Measurements from ENCODE around the gene ARHGEF37.

ARHGEF37 gene

DNA sequence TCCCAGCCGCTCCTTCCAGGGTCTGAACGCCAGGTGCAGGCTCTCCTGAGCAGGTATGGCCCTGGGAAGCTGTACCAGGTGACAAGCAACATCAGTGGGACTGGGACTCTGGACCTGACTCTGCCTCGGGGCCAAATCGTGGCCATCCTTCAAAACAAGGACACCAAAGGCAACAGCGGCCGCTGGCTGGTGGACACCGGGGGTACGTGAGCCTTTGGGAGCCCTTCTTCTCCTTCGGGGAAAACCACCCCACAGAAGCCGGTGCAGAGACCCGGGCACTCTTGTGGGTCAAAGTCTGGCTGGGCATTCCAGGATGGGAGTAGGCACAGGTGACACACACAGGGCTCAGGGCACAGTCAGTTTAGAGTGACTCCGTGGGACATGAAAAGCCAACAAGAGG lies 45.8 kb downstream of the ARHGEF37 start:
- no peak for DNase-seq (ENCODE audit: low read depth in 1 of 2, low spot score in 1 of 2)

DNA sequence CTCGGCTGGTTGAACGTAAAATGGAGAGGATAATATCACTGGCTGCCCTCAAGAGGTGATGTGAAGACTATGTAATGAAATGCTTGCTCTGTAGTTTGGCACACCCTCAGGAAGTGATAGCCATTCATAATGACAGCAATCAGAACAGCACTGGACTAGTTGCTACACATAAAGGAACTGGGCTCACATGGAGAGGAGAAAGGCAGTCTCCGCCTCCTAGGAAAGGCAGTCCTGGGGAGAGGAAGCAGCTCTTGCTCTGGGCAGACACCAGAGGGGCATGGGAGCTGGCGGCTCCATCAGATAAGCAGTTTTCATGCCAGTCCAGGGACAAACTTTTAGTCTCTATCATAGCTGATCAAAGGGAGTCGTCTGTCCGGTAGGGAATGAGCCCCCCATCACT lies 46.9 kb downstream of the ARHGEF37 start:
- DNase-seq (ENCODE audit: low read depth in 1 of 2, low spot score in 1 of 2): no peak

DNA sequence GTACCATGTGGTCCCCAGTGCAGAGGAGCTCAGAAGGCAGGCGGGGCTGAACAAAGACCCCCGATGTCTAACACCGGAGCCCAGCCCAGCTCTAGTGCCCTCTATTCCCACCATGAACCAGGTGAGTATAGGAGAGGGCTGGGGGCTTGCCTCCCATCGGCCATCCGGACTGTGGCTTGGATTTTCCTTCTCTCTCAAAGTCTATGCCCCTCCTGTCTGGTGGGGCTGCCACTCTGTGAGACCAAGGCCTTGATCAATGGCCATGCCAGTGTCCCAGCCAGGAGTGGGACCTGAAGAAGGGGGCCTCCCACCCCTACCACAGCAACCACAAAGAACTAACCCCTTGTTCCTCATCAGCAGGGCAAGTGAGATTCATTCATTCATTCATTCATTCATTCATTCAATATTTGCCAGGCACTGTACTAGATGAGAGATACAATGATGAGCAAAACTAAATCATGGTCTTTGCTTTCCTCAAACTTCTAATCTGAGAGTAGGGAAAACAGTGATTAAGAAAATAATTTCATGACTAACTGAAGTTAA lies 47.6 kb downstream of the ARHGEF37 start:
- DNase-seq (ENCODE audit: low read depth in 1 of 2, low spot score in 1 of 2): no peak

DNA sequence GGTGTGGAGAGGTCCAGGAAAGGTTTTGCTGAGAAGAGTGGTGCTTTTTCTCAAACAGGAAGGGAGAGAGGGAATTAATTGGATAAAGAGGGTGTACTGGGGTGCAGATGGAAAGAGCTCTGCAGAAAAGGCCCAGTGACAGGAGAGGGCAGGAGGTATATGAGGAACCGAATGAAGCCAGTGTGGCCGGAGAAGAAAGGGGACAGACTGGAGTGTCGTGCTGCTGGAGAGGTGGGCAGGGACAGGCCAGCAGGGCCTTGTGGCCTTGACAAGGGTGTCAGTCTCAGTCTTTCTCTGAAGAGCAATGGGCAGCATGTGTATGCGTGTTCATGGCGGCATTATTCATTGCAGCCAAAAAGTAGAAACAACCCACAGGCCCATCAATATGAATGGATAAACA lies 48.1 kb downstream of the ARHGEF37 start:
- DNase-seq (ENCODE audit: low read depth in 1 of 2, low spot score in 1 of 2): no peak

DNA sequence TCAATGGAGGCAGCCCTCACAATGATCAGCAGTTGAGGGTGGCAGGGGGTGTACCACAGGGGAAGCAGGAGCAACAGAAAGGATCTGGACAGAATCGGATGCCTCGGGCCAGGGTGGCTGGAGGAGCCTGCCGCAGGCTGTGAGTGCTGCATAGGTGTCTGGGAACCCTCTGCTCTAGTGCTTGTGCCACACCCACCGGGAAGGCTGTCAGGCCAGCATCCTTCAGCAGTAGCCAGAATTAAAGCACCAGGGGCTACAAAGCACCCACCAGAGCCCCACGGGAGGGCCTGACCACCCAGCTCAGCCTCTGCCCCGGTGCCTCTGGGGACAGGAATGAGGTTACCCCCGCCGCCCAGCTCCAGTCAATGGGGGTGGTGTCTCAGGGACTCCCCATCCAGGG lies 49.0 kb downstream of the ARHGEF37 start:
- DNase-seq (ENCODE audit: low read depth in 1 of 2, low spot score in 1 of 2): no peak

DNA sequence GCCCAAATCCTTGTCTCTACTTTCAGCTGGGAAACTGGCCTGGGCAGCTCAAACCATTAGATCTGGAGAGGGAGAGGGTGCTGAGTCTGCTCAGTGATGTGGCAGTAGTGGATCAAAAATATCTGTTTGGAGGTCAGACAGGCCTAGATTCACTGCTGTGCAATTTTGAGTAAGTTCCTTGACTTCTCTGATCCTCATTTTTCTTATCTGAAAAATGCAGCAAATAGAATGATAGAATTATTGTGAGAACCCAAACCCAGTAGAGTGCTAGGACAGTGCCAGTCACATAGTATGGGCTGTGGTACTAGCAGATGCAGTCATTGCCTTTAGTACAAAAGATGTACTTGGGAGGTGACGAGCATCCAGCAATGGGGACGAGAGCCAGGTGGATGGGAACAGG lies 50.2 kb downstream of the ARHGEF37 start:
- no peak for DNase-seq (ENCODE audit: low read depth in 1 of 2, low spot score in 1 of 2)

DNA sequence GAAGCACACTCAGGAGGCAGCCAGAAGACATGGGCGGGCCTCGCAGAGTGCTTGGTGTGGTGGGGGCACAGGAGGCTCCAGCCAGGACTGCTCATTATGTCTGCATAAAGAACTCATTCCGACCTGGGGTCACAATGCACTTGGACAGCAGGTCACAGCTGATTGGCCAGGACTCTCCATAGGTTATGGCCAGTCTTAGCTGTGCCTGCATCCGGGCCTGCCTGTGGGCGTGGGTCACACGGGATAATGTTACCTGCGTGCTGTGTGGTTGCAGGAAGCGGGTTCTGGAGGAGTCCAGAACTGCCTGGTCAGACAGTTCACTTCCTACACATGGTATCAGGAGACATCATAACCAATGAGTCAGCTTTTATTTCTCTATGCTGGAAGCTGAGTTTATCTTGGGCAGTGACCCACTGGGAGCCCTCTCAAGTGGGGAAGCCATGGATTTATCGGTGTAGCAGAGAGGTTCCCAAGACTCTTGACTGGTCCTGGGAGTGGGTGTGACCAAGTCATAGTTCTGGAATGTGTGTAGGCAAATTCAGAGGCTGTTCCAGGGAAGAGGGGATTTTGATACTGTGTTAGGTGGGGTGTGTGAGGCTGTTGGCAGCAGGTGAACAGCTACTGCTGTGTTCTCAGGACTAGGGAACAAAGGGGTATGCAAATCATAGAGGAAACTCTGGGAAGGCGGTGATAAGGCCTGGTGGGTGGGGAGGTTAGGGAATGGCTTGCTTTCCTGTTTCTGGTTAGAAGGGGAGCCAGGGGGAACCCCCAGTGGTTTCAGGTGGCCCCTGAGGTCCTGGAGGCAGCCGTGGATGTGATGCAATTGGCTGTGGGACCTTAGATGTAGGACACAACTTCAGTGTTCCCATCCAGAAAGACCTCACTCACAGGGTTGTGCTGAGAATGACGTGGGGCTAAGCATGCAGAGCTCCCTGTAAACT lies 51.3 kb downstream of the ARHGEF37 start:
- no peak for DNase-seq (ENCODE audit: low read depth in 1 of 2, low spot score in 1 of 2)

DNA sequence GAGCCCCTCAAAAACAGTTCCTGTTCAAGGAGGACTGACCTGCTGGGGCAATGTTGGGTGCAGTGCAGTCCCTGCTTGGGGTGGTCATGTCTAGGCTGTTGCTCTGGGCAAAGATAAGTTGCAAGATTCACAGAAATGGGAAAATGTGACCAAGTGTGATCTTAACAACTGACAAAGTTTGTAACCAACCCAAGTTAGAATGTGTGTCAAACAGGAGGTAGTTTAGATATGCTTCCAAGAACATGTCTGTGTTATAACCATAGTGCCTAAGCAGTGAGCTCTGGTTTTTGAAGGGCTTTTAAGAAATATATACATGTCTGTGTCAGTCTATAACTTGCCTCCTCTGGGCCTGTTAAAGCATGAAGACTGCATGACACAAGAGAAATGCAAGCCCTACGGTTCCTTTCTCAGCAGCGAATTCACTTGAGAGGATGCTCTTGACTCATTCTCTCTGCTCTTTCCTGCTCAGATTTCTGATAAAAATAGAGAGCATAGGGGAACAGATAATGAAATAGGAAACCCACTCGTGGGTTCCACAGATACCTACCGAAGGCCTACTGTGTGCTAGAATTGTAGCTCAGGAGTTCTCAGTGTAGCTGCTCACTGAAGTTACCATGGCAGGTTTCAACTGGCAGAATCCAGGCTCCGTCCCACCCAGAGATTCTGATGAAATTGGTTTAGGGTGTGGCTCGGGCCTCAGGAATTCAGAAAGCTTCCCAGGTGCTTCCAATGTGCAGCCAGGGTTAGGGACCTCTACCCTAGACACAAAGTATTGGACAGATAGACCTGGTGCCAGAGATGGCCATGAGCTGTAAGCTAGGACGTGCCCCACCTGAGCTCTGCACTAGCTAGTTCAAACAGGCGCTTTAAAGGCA lies 52.4 kb downstream of the ARHGEF37 start:
- no peak for DNase-seq (ENCODE audit: low read depth in 1 of 2, low spot score in 1 of 2)

DNA sequence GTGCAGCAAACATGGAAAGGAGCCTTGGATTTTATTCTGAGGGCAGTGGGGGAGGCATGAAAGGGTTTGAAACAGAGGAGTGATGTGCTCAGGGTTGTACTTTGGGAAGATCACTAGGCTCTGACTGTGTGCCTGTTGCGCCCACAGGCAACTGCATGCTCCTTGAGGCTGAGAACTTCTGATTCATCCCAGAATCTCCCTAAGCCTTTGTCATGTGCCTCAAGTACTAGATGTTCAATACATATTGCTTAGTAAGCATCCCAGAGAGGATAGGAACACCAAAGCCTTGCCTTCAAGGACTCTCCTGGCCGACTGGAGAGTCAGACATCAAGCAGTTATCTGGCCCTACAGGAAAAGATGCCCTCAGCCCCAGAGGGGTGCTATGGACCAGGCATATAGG lies 54.1 kb downstream of the ARHGEF37 start:
- no peak for DNase-seq (ENCODE audit: low read depth in 1 of 2, low spot score in 1 of 2)

DNA sequence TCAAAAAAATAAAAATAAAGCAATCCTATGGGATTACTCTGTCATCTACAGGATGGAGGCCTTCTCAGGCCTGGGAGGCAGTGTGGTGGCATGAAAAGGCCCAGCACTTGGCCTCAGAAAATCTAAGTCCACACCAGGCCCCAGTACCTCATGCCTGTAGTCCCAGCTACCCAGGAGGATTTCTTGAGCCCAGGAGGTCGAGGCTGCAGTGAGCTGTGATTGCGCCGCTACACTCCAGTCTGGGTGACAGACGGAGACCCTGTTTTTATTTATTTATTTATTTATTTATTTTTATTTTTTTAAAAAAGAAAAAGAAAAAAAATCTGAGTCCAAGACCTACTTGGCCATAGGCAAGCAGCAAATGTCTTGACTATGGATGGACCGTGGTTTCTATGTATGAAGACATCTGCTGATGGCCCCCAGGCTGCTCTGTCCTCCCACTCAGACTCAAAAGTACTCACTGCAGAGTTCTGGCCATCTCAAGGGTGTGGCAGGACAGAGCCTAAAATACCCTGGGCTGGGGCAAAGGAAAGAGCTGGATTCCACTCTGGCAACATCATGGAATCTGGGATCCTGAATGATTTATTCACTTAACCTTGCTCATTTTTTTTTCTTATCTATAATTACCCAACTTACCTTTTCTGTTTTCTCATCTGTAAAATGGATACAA lies 55.0 kb downstream of the ARHGEF37 start:
- no peak for DNase-seq (ENCODE audit: low read depth in 1 of 2, low spot score in 1 of 2)

DNA sequence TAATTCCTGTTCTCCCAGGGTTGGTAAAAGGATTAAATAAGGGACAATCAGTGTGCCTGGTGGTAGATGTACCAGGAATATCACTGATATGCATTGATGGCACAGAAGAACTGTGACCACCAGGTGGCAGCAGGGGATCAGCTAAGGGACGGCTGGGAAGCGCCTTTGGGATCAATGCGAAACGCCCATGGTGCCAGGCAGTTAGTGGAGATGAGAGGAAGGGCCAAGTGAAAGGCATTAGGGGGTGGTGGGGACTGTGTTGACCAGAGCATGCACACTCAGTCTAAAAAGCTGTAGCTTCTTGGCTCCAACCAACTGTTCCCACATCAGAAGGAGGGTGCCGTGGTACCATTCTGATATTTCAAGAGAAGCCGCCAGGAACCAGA lies 55.6 kb downstream of the ARHGEF37 start:
- peak in 1 of 2 donors; percentile 39 for DNase-seq (ENCODE audit: low read depth in 1 of 2, low spot score in 1 of 2)

DNA sequence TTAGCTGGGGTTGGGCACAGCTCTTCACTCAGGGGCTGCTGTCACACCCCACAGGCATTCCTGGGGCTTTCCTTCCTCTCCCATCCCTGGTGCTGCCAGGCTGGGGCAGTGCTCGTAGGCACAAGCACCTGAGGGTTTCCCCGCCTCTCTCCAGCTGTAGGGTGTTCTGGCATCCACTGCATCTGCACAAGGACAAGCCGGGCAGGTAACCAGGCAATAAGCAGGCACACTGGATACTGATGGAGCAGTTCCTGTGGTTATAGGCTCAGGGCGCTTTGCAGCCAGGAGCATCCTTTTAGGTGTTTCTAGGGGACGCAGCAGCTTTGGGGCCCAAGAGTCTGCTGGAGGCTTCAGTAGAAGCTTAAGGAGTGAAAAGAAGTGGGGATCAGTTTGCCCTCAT lies 56.8 kb downstream of the ARHGEF37 start:
- DNase-seq (ENCODE audit: low read depth in 1 of 2, low spot score in 1 of 2): no peak

DNA sequence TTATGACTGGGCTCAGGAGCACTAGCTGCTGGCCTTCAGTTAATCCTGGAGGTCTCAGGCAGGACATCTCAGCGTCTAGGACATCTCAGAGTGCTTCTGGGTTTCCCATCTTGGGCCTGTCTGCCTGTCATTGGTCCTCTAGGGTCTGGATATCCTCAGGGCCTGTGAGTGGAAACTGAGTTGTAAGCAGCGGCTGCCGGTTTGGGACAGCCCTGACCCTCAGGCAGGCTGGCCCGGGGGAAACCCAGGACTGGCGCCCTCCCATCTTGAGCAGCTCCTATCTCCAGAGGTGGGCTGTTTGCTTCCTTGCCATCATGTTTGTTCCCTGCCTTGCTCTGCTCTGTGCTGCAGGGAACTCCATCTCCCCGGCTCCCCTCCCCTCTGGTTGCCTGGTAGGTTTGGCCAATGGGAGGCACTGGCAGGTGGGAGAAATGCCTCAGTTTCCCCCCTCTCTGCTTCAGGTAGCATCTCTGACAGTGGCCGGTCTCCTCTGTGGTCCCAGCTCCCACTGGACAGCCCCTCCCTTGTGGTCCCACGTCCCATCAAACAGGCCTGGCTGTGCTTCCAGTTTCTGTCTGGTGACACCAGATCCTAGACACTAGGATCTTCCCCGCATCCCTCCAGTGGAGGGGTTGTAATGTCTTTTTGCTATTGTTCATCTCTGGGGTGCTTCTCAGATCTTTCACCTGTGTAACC lies 57.4 kb downstream of the ARHGEF37 start:
- DNase-seq (ENCODE audit: low read depth in 1 of 2, low spot score in 1 of 2): no peak

DNA sequence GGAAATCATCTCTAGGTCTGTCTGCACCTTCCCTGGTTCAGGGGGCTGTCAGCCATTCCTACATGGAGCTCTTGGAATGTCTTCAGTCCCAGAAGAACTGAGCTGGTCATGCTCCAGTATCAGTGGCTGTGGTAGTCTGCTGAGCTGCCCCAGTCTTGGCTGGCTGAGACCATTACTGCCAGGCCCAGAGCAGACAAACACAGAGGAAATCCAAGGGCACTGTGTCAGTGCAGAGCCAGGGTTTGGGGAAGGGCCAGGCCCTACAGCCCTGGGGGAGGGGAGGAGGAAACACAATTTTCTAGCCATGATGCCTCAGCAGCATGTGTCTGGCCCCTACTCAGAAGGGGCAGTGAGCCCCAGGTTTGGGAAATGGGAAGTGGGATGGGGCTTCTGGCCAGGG lies 58.4 kb downstream of the ARHGEF37 start:
- no peak for DNase-seq (ENCODE audit: low read depth in 1 of 2, low spot score in 1 of 2)

DNA sequence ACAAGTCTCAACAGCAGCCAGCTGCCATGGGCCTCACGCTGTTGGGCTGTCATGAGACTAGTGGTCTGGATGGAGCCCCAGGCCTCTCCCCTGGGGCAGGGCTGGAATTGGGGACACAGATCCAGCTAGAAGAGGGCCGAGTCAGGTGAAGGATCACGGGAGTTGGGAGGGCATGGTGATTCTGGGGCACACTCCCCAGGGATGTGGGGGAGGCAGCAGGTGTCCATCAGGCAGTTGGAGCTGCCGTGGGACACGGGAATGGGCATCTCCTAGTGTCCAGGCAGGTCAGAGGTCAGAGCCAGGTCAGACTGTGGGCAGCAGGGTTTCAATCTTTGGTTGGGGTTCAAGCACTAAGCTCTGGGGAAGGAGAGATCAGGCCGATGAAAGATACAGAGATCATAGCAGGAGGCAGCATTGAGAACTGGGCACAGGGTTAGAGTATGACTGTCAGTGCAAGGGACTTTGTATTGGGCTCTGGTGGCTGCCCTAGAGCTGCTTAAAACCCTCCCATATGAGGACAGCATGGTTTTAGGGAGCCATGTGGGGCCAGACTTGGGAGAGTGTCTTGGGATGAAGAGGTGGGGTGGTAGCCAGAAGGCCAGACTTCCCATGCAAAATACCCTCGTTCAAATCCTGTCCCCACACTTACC lies 59.2 kb downstream of the ARHGEF37 start:
- DNase-seq (ENCODE audit: low read depth in 1 of 2, low spot score in 1 of 2): no peak

DNA sequence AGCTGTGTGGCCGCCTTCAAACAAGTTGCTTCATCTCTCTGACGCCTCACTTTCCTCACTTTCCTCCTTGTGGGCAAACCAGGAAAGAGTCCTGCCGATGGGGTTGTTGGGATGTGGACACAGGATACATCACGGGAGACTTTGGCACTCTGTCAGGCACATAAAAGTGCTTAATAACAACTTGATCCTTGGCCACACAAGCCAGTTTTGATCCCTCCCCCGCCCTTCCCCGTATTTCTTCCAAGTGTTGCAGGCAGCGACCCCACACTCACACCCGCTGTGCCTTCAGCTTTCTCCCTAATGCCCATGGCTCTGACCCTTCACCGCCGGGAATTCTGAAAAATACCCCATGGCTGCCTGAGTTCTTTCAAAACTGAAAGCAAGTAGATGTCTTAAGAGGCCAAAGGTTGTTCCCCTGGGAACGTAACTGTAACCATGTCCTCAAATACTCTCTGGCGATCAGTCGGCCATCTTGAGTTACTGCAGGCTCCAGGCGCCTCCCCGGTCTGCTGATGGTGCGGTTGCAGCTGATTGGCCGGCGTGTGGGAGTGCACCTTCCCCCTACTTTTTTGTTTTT lies 59.8 kb downstream of the ARHGEF37 start:
- no peak for DNase-seq (ENCODE audit: low read depth in 1 of 2, low spot score in 1 of 2)

DNA sequence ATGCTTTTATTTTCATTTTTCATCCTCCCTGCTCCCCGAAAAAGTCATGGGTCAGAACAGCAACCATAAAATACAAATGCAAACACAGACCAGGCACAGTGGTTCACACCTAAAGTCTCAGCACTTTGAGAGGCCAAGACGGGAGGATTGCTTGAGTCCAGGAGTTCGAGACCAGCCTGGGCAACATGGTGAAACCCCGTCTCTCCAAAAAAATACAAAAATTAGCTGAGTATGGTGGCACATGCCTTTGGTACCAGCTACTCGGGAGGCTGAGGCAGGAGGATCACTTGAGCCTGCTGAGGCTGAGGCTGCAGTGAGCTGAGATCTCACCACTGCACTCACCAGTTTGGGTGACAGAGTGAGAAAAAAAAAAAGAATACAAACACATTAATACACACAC lies 60.3 kb downstream of the ARHGEF37 start:
- no peak for DNase-seq (ENCODE audit: low read depth in 1 of 2, low spot score in 1 of 2)

DNA sequence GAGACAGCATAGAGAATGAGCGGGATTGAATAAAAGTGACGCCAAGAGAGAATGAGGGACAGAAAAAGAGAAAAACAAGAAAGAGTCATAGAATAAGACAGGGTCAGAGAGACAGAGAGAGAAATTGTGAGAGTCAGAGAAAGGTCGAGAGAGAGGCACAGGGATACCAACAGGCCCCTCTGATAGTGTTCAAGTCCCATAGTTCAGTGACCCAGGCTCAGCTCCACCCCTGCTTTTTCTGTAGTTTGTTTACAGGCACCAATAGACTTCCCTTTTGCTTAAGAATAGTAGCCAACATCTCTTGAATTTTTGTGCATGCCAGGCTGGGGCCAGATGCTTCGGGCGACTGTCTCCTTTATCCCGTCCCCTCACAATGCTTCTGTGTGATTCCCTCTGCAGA lies 62.5 kb downstream of the ARHGEF37 start:
- no peak for DNase-seq (ENCODE audit: low read depth in 1 of 2, low spot score in 1 of 2)

DNA sequence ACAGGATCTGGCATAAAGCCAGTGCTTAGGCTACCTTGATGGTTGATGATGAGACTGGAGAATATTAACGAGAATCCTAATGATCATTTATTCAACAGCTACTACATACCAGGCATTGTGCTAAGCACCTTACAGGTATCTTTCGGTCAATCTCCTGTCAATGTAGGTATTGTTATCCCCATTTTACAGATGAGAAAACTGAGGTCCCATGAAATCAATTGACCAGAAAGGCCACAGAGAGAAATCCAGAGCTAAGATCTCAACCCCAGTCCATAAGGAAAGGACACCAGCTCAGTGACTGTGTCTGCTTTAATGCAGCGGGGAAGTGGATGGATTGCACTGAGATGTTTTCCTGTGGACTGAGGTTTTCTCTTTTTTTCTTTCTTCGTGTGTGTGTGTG lies 63.3 kb downstream of the ARHGEF37 start:
- no peak for DNase-seq (ENCODE audit: low read depth in 1 of 2, low spot score in 1 of 2)

DNA sequence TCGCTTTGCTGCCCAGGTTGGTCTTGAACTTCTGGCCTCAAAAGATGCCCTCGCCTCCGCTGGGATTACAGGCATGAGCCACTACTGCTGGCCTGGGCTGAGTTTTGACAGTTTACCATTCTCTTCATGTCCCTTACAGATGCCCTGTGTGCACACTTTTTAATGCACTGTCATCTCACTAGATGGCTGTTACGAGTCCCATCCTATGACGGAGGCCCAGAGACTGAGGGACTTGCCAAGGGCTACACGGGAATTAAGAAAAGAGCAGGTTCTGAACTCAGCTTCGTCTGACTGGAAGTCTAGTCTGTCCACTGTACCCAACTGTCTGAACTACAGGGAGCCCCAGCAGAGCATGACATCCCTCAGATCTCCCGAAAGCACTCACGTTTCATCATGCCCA lies 63.9 kb downstream of the ARHGEF37 start:
- DNase-seq (ENCODE audit: low read depth in 1 of 2, low spot score in 1 of 2): no peak

All from activated T-helper 1 cell treated with anti-CD3 and anti-CD28 coated beads, Interleukin-2, amount 50 U/mL, for 16 hours (primary cell).